ENCODE data around the gene RASL12.

Gene RASL12

GRCh38 chr15:65059369-65059750 is 8.4 kb downstream of the RASL12 start:
- H3K4me3 ChIP-seq (ENCODE audit: low read depth, low read length), result no peak overlapping the region
- no peak for TF ChIP-seq CTCF (IDR thresholded peaks at IDR 0.05; ENCODE audit: low read depth, low read length, missing control alignments)
- DNase-seq (ENCODE audit: low read depth), result no peak

- no peak for TF ChIP-seq CTCF (IDR thresholded peaks at IDR 0.05; ENCODE audit: low read depth, low read length, missing control alignments)
- H3K4me3 ChIP-seq (ENCODE audit: low read depth, low read length), result no peak overlapping the region
- DNase-seq (ENCODE audit: low read depth), result no peak
Measured at GRCh38 chr15:65058394-65059368, 9.1 kb downstream of the RASL12 start.

- TF ChIP-seq CTCF (IDR thresholded peaks at IDR 0.05; ENCODE audit: low read depth, low read length, missing control alignments), result no peak
- DNase-seq (ENCODE audit: low read depth), result no peak
- H3K4me3 ChIP-seq (ENCODE audit: low read depth, low read length), result no peak overlapping the region
Measured at GRCh38 chr15:65057549-65057940, 10.2 kb downstream of the RASL12 start.

- no peak overlapping the region for H3K4me3 ChIP-seq (ENCODE audit: low read depth, low read length)
- DNase-seq (ENCODE audit: low read depth), result no peak
- no peak for TF ChIP-seq CTCF (IDR thresholded peaks at IDR 0.05; ENCODE audit: low read depth, low read length, missing control alignments)
Measured at GRCh38 chr15:65056868-65057548, 10.8 kb downstream of the RASL12 start.

- DNase-seq (ENCODE audit: low read depth), result no peak
- no peak for TF ChIP-seq CTCF (IDR thresholded peaks at IDR 0.05; ENCODE audit: low read depth, low read length, missing control alignments)
- no peak overlapping the region for H3K4me3 ChIP-seq (ENCODE audit: low read depth, low read length)
Measured at GRCh38 chr15:65056106-65056505, 11.7 kb downstream of the RASL12 start.

GRCh38 chr15:65055201-65055870 is 12.5 kb downstream of the RASL12 start:
- DNase-seq (ENCODE audit: low read depth), result no peak
- TF ChIP-seq CTCF (IDR thresholded peaks at IDR 0.05; ENCODE audit: low read depth, low read length, missing control alignments), result no peak
- no peak overlapping the region for H3K4me3 ChIP-seq (ENCODE audit: low read depth, low read length)

All from GM12864 (cell line).